22Rv1 (cell line): Measurements from ENCODE around the gene AGAP3.

Experiments used
- CTCF ChIP-seq: fragments of 450-650 bp; IDR thresholded peaks from 2 replicates; pipeline ENCODE4 v1.5.1; 2017; ENCODE audit warnings: mild to moderate bottlenecking
- ZFX ChIP-seq: fragments of 450-650 bp; IDR thresholded peaks from 2 replicates; pipeline ENCODE4 v1.6.1; 2017; ENCODE audit warnings: antibody characterized with exemption, borderline replicate concordance

GRCh38 chr7:151053751-151054150 lies 32.5 kb upstream of the AGAP3 start:
- no peak for TF ChIP-seq CTCF
- TF ChIP-seq ZFX: no peak
